Measurements from ENCODE around the gene OSBPL5.
A peak's percentile ranks its signal among the peaks of the same experiment; 100 is the strongest.

Gene OSBPL5

GRCh38 chr11:3091846-3092602 lies 73.1 kb downstream of the OSBPL5 start (continued):
- TF ChIP-seq ZNF248 (tag by site-specific recombination; IDR thresholded peaks at IDR 0.05), result no peak
- TF ChIP-seq ZNF529 (tag by site-specific recombination; IDR thresholded peaks at IDR 0.05; ENCODE audit: insufficient replicate concordance), result no peak
- no peak for TF ChIP-seq GLI2 (tag by site-specific recombination; IDR thresholded peaks at IDR 0.05; ENCODE audit: borderline replicate concordance, low read depth)
- TF ChIP-seq ZNF488 (tag by site-specific recombination; IDR thresholded peaks at IDR 0.05), result no peak
- TF ChIP-seq, protein P1, sequence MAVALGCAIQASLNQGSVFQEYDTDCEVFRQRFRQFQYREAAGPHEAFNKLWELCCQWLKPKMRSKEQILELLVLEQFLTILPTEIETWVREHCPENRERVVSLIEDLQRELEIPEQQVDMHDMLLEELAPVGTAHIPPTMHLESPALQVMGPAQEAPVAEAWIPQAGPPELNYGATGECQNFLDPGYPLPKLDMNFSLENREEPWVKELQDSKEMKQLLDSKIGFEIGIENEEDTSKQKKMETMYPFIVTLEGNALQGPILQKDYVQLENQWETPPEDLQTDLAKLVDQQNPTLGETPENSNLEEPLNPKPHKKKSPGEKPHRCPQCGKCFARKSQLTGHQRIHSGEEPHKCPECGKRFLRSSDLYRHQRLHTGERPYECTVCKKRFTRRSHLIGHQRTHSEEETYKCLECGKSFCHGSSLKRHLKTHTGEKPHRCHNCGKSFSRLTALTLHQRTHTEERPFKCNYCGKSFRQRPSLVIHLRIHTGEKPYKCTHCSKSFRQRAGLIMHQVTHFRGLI (tag by site-specific recombination; IDR thresholded peaks at IDR 0.05), result no peak
- no peak for TF ChIP-seq ZNF140 (tag by site-specific recombination; IDR thresholded peaks at IDR 0.05)
- no peak for TF ChIP-seq ZNF585B (tag by site-specific recombination; IDR thresholded peaks at IDR 0.05)
- no peak for TF ChIP-seq ZNF404 (tag by site-specific recombination; IDR thresholded peaks at IDR 0.05)
- TF ChIP-seq ZNF791 (tag by site-specific recombination; IDR thresholded peaks at IDR 0.05), result no peak
- TF ChIP-seq ZNF121 (tag by site-specific recombination; IDR thresholded peaks at IDR 0.05), result no peak
- no peak for TF ChIP-seq ZNF175 (tag by site-specific recombination; IDR thresholded peaks at IDR 0.05)
- TF ChIP-seq SP7 (tag by site-specific recombination; IDR thresholded peaks at IDR 0.05), result peak; percentile 60; the same call in 1 of the 2 replicates
- TF ChIP-seq ZSCAN18 (tag by site-specific recombination; IDR thresholded peaks at IDR 0.05), result no peak
- peak; percentile 61 for TF ChIP-seq ZNF654 (tag by site-specific recombination; IDR thresholded peaks at IDR 0.05; ENCODE audit: low read depth)
- TF ChIP-seq ZNF610 (tag by site-specific recombination; IDR thresholded peaks at IDR 0.05; ENCODE audit: borderline replicate concordance), result no peak
- no peak for TF ChIP-seq SP2 (tag by site-specific recombination; IDR thresholded peaks at IDR 0.05)
- no peak for TF ChIP-seq ZNF558 (tag by site-specific recombination; IDR thresholded peaks at IDR 0.05)
- TF ChIP-seq ZNF335 (tag by site-specific recombination; conservative IDR thresholded peaks at IDR 0.05), result no peak
- TF ChIP-seq KLF8 (tag by site-specific recombination; IDR thresholded peaks at IDR 0.05), result peak; percentile 87; the same call in 1 of the 2 replicates
- peak; percentile 48; the same call in 1 of the 2 replicates for TF ChIP-seq PATZ1 (tag by site-specific recombination; IDR thresholded peaks at IDR 0.05)
- TF ChIP-seq ZNF174 (tag by site-specific recombination; IDR thresholded peaks at IDR 0.05), result no peak
- TF ChIP-seq ZNF660 (tag by site-specific recombination; IDR thresholded peaks at IDR 0.05), result no peak
- peak; percentile 49 for TF ChIP-seq KLF1 (tag by site-specific recombination; IDR thresholded peaks at IDR 0.05)
- TF ChIP-seq ZNF621 (tag by site-specific recombination; IDR thresholded peaks at IDR 0.05), result no peak
- TF ChIP-seq, protein P2, sequence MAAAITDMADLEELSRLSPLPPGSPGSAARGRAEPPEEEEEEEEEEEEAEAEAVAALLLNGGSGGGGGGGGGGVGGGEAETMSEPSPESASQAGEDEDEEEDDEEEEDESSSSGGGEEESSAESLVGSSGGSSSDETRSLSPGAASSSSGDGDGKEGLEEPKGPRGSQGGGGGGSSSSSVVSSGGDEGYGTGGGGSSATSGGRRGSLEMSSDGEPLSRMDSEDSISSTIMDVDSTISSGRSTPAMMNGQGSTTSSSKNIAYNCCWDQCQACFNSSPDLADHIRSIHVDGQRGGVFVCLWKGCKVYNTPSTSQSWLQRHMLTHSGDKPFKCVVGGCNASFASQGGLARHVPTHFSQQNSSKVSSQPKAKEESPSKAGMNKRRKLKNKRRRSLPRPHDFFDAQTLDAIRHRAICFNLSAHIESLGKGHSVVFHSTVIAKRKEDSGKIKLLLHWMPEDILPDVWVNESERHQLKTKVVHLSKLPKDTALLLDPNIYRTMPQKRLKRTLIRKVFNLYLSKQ (tag by site-specific recombination; IDR thresholded peaks at IDR 0.05; ENCODE audit: borderline replicate concordance), result no peak
- no peak for TF ChIP-seq ZNF211 (tag by site-specific recombination; IDR thresholded peaks at IDR 0.05; ENCODE audit: low read depth)
- TF ChIP-seq, protein P3, sequence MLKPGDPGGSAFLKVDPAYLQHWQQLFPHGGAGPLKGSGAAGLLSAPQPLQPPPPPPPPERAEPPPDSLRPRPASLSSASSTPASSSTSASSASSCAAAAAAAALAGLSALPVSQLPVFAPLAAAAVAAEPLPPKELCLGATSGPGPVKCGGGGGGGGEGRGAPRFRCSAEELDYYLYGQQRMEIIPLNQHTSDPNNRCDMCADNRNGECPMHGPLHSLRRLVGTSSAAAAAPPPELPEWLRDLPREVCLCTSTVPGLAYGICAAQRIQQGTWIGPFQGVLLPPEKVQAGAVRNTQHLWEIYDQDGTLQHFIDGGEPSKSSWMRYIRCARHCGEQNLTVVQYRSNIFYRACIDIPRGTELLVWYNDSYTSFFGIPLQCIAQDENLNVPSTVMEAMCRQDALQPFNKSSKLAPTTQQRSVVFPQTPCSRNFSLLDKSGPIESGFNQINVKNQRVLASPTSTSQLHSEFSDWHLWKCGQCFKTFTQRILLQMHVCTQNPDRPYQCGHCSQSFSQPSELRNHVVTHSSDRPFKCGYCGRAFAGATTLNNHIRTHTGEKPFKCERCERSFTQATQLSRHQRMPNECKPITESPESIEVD (tag by site-specific recombination; IDR thresholded peaks at IDR 0.05), result no peak
- no peak for TF ChIP-seq ZNF513 (tag by site-specific recombination; IDR thresholded peaks at IDR 0.05)
- no peak for TF ChIP-seq ZNF350 (tag by site-specific recombination; IDR thresholded peaks at IDR 0.05)
- no peak for TF ChIP-seq ZNF16 (tag by site-specific recombination; IDR thresholded peaks at IDR 0.05; ENCODE audit: low read depth)

All from HEK293 (cell line).